DMS 273 (cell line): Measurements from ENCODE around the gene MVD.
A peak's percentile ranks its signal among the peaks of the same experiment; 100 is the strongest.

Experiments used
- DNase-seq: peaks from one replicate; lab custom pipeline; 2025; ENCODE audit not compliant: unreplicated experiment; lab: John Stamatoyannopoulos, UW

Gene MVD

DNA sequence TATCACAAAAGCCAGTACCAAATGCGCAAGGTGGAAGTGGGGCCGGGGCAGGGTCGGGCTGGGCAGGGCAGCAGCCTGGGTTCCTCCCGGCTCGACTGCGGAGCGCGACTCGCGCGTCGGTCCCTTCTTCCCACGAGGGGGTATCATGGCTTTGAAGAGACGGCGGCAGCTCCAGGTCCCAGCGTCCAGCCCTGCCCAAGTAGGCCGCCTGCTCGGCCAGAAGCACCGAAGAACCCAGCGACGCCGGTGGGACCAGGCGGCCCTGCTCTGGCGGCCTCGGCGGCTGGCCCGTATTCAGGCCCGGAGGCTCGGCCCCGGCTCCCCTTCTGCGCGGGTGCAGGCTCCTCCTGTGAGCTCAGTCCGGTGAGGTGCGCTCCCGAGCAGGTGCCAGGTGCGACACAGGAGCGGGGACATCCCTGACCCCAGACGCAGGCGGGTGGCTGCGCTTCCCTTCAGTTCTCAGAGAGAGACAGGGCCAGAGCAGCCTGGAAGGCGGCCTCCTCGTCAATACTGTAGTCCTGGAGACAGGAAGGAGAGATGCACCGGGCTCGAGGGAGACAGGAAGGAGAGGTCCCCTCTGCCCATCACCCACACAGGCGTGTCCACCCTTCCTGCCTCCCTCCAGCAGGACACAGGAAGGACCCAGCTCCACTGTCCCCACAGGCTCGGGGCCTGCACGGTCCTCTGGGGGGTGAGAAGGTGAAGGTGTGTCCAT lies 34.4 kb upstream of the MVD start:
- DNase-seq = no peak

DNA sequence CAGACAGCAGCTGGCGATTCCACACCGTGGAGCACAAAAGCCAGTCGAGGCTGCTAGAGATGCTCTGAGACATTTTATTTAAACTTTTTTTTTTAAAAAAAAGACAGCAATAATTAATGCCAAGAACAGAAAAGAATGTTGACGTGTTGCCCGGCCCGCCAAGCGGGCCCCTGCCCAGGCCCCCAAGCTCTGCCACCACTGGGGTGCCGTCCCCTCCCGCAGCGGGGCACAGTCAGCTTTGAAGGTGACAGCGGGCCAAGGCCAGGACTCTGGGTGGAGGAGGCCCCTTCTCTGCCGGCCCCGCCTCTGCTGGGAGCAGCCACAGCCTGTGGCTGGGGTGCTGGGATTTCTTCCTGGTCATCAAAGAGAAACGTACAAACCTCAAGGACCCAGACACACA lies 33.5 kb upstream of the MVD start:
- no peak for DNase-seq

DNA sequence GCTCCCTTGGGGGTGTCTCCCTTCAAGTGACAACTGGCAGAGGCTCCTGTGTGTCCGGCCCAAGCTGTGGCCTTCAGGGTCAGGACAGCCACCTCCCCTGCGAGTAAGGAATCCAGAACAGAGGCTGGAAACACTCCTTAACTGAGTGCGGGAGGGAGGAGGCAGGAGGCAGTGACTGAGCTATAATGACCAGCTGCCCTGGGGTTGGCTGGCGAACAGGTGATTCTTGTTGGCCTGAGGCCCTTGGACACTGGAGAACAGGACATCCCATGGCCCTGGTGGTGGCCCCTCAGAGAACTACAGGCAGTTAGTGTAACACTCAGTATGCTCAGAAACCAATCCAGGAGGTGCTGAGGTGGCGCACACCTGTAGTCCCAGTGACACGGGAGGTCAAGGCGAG lies 32.9 kb upstream of the MVD start:
- no peak for DNase-seq

DNA sequence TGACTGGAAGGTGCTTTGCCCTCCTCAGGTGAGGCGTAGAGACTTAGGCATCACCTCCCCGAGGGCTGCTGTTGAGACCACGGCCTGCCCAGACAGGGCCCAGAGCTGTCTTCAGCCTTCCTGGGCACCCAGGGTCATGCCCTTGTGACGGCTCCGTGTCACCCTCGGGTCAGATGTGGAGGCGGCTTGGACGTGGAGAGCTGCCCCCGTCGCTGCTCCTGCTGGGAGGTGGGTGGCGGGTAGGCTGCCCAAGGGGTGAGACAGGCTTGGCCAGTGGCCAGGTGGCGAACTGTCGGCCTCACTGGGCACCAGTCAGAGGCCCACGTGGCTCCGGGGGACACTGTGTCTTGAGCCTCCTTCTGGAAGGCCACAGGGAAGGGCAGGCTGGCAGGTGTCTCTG lies 32.3 kb upstream of the MVD start:
- DNase-seq = no peak

DNA sequence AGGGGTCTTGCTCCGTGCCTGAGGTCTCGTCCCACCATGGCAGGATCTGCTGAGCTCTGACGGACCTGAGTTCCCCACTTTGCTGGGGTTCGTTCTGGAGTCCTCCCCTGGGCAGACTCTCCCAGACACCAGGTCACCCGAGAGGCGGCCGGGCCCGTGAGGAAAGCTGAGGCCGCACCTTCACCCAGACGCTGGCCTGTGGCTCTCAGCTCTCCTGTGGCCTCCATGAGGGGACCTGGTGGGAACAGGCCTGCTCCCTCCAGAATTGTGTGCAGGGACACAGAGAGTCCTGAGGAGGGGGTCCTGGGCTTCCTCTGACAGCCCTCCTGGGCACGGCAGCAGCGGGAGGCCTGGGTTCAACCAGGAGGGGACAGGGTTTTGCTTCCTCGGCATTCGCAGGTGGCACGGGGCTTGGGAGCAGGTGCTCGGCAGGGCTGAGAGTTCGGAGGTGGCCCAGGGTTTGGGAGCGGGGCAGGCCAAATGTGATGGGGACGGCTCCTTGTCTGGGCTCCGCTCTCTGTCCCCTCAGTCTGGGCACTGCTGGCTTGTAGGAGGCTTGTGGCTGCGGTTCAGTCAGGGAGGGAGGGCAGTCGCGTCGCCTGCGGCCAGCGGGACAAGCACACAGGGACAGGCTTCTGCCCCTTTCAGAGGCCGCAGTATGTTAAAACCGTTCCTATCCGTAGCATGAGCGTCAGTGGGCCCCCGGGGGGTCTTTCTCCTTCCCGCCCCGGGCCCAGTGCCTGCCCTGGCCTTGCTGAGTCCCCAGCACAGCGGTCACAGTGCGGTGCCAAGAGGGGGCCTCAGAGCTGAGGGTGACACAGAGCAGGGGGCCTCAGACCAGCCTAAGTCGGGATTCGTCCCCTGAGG lies 31.6 kb upstream of the MVD start:
- DNase-seq = no peak

DNA sequence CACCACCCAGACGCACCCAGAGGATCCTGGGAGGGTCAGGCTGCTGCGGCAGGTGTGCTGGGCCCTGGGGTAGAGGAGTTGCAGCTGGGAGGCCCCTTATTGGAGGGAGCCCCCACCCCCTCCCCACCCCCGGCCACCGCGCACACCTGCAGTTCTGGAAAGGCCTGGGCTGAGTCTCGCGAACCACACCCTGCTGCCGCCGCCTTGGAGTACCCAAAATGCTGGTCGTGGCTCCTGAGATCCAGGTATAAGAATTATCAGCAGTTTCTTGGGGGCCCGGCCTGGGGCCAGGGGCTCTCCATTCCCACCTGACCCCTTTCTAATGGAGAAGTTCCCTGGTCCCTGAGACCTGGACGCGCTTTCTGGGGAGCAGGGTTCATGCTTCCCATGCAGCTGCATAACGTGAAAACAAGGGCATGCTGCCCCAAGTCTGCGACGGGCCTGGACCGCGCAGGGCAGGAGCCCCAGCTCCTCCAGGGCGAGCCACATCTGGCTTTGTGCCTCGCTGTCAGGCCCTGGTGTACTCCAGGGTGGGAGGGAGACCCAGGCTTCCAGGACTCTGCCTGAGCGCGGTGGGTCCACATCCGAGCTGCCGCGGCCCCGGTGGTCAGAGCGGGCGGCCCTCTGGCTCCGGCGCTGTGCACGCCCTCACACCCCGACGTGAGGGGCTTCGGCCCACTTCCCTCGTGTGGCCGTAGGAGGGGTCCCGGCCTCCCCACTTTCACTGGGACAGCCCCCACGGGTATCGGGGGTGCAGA lies 30.7 kb upstream of the MVD start:
- DNase-seq = no peak

DNA sequence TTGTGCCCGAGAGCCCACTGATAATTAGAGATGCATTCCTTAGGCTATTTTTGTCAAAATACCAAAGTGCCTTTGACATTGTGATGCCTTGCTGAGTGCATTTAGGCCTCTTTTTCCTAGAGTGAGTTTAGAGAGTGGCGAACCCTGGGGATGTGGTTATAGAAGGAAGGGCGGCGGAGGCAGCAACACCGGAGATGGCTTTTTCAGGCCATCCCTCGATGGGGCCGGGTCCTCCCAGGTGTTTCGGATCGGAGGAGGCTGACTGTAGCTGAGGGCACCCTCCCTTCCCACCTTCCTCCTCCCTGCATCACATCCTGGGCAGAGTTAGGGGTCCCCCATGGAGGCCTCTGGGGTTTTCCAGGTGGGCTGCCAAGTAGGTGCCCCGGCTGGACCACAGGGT lies 30.0 kb upstream of the MVD start:
- DNase-seq = no peak

DNA sequence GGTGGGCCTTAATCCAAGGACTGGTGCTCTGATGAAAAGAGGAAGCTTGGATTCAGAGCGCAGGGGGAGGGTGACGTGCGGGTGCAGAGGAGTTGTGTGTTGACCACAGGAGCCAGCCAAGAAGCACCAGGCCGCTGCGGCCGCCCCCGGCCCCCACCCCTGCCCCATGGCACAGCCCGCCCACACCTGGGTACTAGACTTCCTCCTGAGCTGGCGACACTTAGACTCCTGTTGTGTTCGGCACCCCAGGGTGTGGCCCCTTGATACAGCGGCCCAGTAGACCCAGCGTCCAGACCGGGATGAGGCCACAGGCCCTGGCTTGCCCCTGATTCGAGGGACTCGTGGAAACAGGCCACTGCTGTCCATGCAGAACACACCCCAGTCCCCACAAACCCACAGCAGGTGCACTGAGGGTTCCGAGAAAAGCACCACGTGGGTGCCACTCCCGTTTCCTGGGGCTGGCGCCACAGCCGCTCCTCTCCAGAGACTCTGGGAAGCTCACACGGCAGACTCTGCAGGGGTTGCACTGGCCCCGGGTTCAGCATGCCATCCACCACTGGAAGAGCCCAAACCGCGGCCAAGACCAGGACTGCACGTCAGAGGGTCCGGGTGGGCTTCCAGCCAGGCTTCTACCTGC lies 29.2 kb upstream of the MVD start:
- DNase-seq = no peak

DNA sequence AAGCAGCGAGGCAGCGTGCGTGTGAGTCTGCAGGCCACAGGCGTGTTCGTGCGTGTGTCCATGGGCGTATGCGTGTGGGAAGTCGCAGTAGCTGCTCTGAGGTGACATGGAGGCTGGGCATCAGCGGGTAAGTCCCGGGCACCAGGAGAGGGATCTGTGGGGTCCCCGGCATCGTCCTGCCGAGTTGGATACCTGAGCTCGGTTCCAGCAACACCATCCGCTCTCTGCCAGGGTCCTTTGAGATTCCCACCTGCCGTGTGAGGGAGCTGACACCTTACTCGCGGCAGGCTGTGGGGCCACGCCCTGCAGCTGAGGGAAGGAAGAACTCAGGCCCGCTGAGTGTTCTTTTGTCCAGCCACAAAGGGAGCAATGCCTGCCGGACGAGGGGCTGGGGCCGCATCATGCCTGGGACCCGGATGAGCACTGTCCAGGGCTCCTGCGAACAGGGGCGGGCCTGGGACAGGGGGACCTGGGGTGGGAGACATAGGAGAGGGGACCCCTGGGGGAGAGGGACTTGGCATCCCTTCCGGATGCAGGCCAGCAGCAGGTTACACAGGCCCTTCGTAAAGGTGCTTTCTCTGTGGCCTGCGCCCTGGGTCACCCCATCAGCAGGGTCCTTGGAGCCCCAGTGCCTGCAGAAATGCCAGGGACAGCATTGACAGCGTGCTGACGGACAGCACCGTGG lies 28.4 kb upstream of the MVD start:
- DNase-seq = no peak

DNA sequence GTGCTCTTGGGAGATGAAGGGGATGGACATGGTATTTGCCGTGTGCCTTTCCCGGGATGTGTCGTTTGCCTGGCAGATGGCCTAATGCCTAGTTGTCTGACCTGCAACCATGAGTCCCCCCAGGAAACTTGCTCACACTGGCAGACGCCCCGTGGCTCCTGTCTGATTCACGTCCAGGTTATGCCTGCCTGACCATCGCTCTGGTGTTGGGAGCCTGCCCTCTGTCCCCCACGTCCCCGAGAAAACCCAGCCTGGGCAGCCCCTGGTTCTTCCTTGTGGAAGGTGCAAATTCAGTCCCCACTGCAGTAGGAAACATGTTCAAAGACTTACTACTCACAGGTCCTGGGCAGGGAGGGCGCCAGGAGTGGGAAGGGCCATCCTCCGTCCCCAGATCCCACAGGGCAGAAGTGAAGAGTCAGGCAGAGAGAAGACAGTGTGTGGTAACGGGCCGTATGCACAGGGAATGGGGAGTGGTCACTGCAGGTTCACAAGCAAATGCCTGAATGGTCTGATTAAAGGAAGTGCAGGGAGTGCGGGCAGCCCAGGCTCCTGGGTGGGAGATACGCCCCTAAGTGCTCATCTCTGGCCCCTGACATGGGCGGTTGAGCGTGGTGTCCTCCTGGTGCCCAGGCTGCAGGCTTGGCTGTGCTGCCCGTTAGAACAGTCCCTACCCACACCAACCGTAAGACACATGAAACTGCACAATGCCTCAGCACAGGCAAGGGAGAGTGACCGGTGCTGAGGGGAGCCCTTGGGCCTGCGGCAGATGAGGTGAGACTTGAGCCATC lies 27.6 kb upstream of the MVD start:
- no peak for DNase-seq

DNA sequence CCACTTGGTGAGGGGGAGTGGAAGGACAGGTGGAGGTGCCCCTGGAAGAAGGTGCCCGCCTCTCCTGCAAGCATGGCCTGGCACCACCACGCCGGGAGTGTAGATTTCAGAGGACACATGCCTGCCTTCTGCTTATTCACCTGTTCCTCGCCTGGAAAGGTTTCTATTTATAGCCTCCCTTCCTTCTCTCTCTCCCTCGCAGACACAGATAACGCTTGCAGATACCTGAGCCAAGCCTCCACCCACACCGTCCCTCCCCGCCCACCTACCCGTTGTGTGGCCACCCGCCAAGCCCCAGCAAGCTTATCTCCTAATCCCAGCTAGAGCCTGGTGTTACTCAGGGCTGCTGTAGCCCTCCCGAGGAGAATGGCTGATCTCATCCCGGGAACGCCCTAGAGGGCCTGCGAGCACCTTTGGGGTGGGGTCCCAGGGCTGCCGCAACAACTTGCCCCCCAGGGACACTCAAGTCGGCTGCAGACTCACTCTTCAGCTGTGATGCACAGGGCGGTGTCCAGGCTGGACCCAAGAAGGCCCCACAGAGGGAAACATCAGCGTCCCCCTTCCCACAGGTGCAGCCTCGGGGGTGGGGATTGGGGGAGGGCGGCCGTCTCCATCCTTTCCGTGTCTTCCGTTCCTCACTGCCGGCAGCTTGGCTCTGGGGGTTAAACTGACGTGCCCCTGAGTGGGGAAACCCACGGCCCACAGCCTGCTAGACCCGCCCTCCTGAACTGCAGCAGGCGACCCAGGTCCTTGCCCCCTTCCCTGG lies 25.3 kb upstream of the MVD start:
- DNase-seq = peak; percentile 57

DNA sequence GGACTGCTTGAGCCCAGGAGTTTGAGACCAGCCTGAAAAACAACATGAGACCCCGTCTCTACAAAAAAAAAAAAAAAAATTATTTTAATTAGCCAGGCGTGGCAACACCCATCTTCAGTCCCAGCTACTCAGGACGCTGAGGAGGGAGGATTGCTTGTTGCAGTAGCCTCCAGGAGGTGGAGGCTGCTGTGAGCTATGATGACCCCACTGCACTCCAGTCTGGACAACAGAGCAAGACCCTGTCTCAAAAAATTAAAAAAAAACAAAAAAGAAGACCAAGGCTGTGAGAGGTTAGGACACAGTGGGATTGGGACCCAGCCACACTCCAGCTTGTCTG lies 24.8 kb upstream of the MVD start:
- no peak for DNase-seq

DNA sequence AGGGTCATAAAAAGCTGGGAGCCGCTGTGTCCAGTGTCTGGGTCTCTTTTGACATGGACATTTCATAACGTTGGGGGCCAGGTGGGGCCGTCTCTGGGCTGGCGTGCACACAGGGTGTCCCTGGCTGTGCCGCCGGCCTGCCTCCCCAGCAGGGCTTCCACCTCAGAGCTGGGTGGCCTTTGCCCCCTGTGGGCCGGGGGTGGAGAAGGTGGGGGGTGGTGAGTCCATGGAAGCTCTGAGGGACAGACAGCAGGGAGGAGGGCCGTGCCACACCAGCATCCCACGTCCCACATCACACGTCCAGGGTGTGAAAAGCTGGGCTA lies 24.3 kb upstream of the MVD start:
- no peak for DNase-seq

DNA sequence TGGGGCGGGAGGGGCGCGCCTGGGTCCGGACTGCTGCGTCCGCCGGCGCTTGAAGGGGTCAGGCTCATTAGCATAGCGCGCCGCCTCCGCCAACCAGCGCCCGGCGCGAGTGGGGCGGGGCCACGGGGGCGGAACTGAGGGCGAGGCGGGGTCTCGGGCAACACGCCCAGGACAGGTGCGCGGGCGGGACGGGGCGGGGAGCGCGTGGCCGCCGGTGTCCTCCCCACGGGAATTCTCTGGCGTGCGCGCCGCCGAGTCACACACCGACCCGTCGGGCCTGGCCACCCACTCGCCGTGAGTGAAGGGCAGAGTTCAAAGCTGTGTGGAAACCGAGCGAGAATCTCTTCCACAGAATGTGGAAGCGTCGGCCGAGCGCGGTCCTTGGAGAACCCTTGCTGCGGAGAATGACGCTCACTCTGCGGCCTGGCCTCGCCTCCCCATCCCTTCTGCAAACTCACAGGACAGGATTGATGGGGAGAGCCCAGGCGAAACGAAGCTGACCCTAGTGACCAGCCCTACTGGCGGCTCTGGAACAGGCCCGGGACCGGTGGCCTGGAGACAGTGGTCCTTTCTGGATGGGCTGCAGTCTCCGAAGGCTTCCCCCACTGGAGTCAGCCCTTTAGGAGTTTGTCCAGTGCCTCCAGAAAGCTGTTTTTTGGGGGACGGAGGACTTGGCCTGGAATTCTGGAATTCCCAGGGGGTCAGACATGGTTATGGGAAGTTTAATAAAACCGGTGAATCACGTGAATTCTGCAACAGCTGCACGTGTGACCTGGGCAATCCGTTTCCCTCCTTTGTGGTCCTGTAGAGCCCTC lies 23.8 kb upstream of the MVD start, which contains the start of gene SNAI3:
TSS of gene SNAI3 (minus strand) at position 69 of the 815 bp plus-strand sequence. CDS start 101 bp downstream, outside the sequence.
- DNase-seq = peak; percentile 91

DNA sequence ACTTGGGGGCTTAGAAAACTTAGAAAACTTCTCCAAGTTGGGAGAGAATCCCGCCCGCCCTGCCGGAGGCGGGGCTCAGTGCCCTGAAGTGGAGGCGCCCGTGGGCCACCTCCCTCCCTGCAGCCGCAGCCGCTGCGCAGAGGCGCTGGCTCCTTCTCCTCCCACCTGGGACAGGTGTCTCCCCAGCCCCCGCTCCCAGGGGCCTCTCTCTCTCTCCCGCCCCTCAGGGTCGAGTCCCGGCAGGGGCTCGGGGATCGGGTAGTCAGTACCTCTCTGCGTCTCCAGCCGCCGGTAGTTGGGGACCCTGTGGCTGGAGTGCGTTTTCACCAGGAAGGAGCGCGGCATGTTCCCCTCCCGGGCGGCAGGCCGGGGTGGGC lies 23.2 kb upstream of the MVD start:
- peak; percentile 68 for DNase-seq

DNA sequence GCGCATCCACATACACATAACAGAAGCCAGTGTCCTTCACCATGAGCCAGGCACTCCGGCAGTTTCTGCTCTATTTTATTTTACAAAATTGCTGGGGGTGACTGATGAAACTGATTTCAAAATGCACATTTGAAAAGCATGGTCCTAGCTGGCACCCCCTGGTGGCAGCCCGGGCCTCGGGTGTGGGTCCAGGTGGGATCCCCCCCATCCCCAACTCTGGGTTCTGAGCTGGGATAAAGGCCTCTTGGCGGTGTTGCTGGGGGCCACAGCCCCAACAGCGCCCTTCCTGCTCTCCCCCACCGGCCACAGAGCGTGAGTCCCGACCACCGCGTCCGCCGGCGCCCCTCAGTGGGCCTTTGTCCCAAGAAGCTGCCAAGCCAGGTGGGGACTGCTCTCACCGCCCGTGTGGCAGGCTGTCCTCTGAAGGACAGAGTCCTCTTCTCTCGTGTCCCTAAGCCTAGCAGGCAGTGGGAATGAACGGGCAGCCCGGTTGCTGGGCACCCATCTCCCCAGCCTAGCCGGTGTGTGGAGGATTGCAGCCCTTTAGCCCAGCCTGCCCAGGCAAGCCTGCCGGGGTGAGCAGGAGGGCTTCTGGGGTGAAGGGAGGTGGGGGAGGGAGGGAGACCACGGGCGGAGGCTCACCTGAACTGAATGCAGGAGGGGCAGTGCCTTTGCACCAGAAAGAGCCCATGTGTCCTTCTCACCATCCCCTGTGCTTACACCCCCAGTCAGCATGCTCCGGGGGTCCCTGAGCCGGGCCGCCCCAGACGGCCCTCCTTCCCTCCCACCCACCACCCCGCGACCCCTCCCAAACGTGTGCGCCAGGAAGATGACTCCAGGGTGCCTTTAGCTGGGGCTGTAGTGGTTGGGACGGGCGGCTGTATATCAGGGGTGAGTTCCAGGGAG lies 22.5 kb upstream of the MVD start:
- peak; percentile 67 for DNase-seq

DNA sequence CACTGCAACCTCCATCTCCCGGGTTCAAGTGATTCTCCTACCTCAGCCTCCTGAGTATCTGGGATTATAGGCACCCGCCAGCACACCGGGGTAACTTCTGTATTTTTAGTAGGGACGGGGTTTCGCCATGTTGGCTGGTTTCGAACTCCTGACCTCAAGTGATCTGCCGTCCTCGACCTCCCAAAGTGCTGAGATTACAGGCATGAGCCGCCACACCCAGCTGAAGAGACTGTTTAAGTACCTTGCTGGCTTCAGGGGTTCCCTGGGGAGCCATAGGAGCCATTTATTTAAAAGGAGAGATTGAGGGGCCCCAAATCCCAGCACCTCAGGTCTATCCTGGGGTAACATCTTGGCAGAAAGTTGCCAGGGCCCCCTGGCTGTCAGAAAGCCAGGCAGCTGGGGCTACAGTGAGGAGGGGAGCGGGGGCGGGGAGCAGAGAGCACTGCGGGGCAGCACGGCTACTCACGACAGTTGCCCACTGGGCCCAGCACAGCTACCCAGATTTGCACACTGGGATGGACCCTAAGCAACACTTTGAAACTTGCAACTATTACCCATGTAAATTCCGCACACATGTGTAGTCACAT lies 21.8 kb upstream of the MVD start:
- DNase-seq = no peak
